Measurements from ENCODE around the gene PRMT2. TPM values are rescaled to one million over a fixed set of nuclear protein-coding genes. Genes with fewer than 3 reads are reported as not detected.
A peak's percentile ranks its signal among the peaks of the same experiment; 100 is the strongest.

PRMT2 gene
- total RNA-seq (2014; rRNA removed; shearing (Covaris generic)), result 114 and 126 TPM in 2 replicates

DNA sequence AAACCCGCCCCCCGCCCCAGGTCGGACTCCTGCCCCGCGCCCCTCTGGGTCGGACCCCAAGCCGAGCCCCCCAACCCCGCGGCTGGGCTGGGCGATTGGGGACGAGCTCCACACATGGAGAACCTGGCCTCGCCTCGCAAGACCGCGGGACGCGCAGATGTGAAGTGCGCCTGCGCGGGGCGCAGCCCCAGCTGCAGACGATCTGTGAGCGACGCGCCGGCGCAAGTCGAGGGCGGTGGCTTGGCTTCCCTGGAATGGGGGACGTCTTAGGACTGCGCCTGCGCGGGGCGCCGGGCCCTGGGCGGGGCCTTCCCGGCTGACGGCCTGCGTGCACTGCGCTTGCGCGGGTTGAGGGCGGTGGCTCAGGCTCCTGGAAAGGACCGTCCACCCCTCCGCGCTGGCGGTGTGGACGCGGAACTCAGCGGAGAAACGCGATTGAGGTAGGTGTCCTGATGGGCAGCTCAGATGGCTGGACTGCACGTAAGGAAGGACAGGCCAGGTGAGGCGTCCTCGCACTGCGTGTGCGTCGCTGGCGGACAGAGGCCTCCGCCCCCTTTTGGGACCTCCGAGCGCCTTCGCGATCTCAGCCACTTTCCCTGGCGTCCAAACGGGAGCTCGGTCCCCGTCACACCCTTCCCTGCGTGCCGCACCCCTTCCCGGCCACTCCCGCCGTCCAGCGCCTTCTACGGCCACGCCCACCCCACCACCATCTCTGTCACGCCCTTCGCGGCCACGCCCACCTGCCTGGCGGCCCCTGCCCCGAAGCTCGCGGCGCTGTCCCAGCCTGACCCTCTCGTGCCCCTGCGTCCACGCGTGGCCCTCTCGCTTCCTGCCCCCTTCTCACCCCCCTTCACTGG lies at the start of gene PRMT2:
Gene PRMT2 (plus strand): TSS at position 351 of the 857 bp plus-strand sequence. CDS start 1,278 bp downstream, outside the sequence.
- peak; percentile 97 to 98 for DNase-seq (ENCODE audit: low read depth in 1 of 2, low spot score in 2 of 2)
- H3K36me3 ChIP-seq, result peaks cover 20% of the 10 kb centered on the region
- peak within 1 kb of the TSS; percentile 95 for H3K27ac ChIP-seq
- no peaks in the 10 kb centered on the region for H3K9me3 ChIP-seq (replicated peaks)
- H3K4me3 ChIP-seq, result peak within 1 kb of the TSS; percentile 91
- H3K4me1 ChIP-seq (replicated peaks), result peaks cover 26% of the 10 kb centered on the region
- no peaks in the 10 kb centered on the region for H3K27me3 ChIP-seq (replicated peaks)

DNA sequence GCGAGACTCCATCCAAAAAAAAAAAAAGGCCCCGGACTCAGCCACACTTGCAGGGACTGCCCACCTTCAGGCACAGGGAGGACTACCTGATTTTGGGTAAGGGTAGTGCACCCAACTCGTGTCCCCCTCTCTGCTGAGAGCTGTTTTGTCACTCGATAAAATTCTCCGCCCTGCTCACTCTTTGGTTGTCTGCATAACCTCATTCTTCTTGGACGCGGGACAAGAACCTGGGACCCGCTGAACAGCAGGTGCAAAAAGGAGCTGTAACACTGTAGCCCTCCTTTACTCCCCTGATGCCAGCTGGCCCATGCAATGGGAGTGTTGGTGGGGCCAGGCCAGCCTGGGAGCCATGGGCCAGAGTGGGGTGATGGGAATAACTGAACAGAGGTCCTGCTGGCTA lies 41.2 kb upstream of the PRMT2 start:
- Histone ChIP-seq H3K9me3 (replicated peaks) (peaks cover 3% of the 10 kb centered on the region), H3K4me1 (replicated peaks) (peaks cover 8% of the 10 kb centered on the region), H3K36me3 (no peaks in the 10 kb centered on the region), H3K27ac (no peak overlapping the region), H3K27me3 (replicated peaks) (no peaks in the 10 kb centered on the region), H3K4me3 (no peak overlapping the region)
- no peak for DNase-seq (ENCODE audit: low read depth in 1 of 2, low spot score in 2 of 2)

DNA sequence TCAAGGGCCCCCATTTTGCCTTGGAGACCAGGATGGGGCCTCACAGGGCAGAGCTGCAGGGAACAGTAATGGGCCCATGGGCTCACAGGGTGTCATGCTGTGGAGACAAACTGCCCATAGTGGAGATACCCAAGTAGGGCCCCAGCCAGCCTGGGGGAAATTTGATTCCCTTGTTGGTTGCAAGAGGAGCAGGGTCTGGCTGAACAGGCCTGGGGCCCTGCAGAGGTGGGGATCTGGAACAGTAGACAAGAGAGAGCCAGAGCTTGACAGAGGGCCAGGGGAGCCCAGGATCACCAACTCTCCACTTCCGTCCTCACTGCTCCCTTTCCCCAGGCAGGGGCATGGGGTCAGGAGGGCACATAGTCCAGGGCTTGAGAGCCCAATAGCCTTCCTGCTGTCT lies 39.3 kb upstream of the PRMT2 start:
- no peak for DNase-seq (ENCODE audit: low read depth in 1 of 2, low spot score in 2 of 2)
- Histone ChIP-seq H3K4me1 (replicated peaks) (peaks cover 13% of the 10 kb centered on the region), H3K27ac (no peak overlapping the region), H3K4me3 (no peak overlapping the region), H3K9me3 (replicated peaks) (no peaks in the 10 kb centered on the region; the same call in 1 of the 2 replicates), H3K36me3 (no peaks in the 10 kb centered on the region), H3K27me3 (replicated peaks) (no peaks in the 10 kb centered on the region)

GRCh38 chr21:46597031-46597430 lies 38.4 kb upstream of the PRMT2 start:
- H3K9me3 ChIP-seq (replicated peaks), result no peaks in the 10 kb centered on the region; the same call in 1 of the 2 replicates
- no peaks in the 10 kb centered on the region for H3K27me3 ChIP-seq (replicated peaks)
- no peaks in the 10 kb centered on the region for H3K36me3 ChIP-seq
- H3K27ac ChIP-seq, result no peak overlapping the region
- H3K4me3 ChIP-seq, result no peak overlapping the region
- peaks cover 13% of the 10 kb centered on the region for H3K4me1 ChIP-seq (replicated peaks)
- no peak for DNase-seq (ENCODE audit: low read depth in 1 of 2, low spot score in 2 of 2)

DNA sequence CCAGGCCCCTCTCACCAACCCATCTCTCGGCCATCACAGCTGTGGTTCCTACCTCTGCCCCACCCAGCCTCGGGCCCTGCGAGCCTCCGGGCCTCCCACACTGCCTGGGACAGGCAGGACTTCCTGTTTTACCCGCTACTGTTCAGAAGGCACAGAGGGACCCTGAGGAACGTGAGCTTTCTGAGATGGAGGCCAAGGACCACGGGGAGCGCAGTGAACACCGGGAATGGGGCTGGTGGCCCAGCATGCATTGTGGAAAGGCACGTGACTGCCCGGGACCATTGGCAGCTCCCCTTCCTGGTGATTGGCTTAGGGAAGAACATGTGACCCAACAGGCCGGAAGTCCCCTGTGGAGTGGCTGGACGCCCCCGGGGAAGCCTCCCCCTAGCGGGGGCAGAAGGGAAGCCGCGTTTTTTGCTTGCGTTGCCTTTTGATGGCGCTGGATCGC lies 37.6 kb upstream of the PRMT2 start:
- Histone ChIP-seq H3K9me3 (replicated peaks) (no peaks in the 10 kb centered on the region; the same call in 1 of the 2 replicates), H3K27me3 (replicated peaks) (no peaks in the 10 kb centered on the region), H3K27ac (no peak overlapping the region), H3K4me3 (no peak overlapping the region), H3K4me1 (replicated peaks) (peaks cover 13% of the 10 kb centered on the region), H3K36me3 (no peaks in the 10 kb centered on the region)
- DNase-seq (ENCODE audit: low read depth in 1 of 2, low spot score in 2 of 2), result no peak

DNA sequence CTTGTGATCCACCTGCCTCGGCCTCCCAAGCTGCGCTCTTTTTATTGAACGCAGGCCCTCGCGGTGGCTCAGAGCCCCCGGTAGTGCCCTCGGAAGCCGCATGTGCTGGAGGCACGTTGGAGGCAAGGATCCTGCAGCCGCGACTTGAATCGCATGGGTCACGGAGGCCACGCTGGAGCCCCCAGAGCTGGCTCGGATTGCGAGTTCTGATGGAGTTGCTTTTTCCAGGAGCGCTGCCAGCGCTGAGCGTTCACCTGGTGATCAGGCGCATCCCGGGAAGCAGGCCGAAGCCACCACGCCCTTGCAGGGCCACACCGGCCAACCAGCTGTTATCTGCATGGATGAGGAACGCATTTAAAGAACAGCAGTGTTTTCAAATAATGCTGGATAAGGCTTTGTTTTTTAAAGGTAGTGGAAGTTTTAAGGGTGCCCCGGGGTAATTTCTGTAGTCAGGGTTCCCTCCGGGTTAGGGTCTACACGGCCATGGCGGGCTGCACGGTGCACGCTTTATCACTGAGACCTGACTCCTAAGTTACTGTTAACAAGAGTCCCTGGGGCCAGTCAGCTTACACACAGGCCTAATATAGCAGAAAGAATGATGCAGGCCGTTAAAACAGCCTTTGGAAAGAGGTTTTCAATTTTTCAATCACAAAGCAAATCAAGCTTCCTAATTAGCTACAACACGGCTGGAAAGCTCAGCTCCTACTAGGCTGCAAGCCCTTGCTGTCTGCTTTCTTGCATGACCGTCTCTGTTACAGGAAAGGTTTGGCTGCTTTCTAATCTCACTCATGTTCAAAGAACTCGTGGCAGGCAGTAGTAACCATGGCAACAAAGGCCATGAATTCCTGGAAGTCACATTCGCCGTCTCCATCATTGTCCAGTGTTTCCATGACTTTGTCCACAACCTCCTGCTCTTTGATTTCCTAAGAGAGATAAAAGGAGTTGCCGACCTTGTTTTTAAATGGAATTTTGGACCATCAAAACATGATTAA lies 36.6 kb upstream of the PRMT2 start:
- H3K27ac ChIP-seq, result peak overlapping the region; percentile 32; the same call in 1 of the 2 replicates

GRCh38 chr21:46600305-46600704 lies 35.2 kb upstream of the PRMT2 start:
- peaks cover 13% of the 10 kb centered on the region for H3K4me1 ChIP-seq (replicated peaks)

More for the DNA sequence above, 36.6 kb upstream of the PRMT2 start:
- Histone ChIP-seq H3K9me3 (replicated peaks) (no peaks in the 10 kb centered on the region; the same call in 1 of the 2 replicates), H3K27me3 (replicated peaks) (no peaks in the 10 kb centered on the region), H3K4me3 (no peak overlapping the region), H3K4me1 (replicated peaks) (peaks cover 13% of the 10 kb centered on the region), H3K36me3 (no peaks in the 10 kb centered on the region)
- DNase-seq (ENCODE audit: low read depth in 1 of 2, low spot score in 2 of 2), result peak; percentile 62 to 79

GRCh38 chr21:46600978-46601377 lies 34.5 kb upstream of the PRMT2 start:
- Histone ChIP-seq H3K36me3 (no peaks in the 10 kb centered on the region), H3K4me1 (replicated peaks) (peaks cover 13% of the 10 kb centered on the region), H3K4me3 (no peak overlapping the region), H3K27me3 (replicated peaks) (no peaks in the 10 kb centered on the region), H3K27ac (no peak overlapping the region), H3K9me3 (replicated peaks) (no peaks in the 10 kb centered on the region)
- DNase-seq (ENCODE audit: low read depth in 1 of 2, low spot score in 2 of 2), result no peak

More at GRCh38 chr21:46600305-46600704, 35.2 kb upstream of the PRMT2 start:
- Histone ChIP-seq H3K36me3 (no peaks in the 10 kb centered on the region), H3K4me3 (no peak overlapping the region), H3K27ac (no peak overlapping the region), H3K9me3 (replicated peaks) (no peaks in the 10 kb centered on the region), H3K27me3 (replicated peaks) (no peaks in the 10 kb centered on the region)
- DNase-seq (ENCODE audit: low read depth in 1 of 2, low spot score in 2 of 2), result no peak

DNA sequence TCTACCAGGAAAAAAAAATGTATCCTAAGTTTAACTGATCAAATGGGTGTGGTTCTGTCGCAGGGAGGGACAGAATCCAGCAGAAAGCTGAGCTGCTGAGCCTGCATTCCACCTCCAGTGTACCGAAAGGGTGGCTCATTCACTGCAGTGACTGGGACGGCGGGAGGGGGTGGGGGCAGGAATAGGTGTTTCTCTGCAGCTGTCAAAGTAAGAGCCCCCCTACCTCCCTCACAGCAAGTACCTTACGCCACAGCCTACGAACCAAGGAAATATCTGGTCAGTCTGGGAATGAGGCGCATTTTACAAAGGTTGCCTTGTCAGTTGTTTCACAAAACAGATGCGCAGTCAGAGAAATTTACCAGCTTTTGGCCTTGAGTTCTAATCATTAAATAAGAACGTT lies 32.2 kb upstream of the PRMT2 start:
- no peak for DNase-seq (ENCODE audit: low read depth in 1 of 2, low spot score in 2 of 2)
- H3K27me3 ChIP-seq (replicated peaks), result no peaks in the 10 kb centered on the region
- no peaks in the 10 kb centered on the region for H3K36me3 ChIP-seq
- H3K4me3 ChIP-seq, result no peak overlapping the region
- H3K4me1 ChIP-seq (replicated peaks), result peaks cover 13% of the 10 kb centered on the region
- H3K9me3 ChIP-seq (replicated peaks), result no peaks in the 10 kb centered on the region
- H3K27ac ChIP-seq, result no peak overlapping the region

GRCh38 chr21:46604329-46604974 lies 31.0 kb upstream of the PRMT2 start:
- Histone ChIP-seq H3K4me1 (replicated peaks) (peaks cover 3% of the 10 kb centered on the region), H3K27me3 (replicated peaks) (no peaks in the 10 kb centered on the region), H3K27ac (no peak overlapping the region), H3K36me3 (no peaks in the 10 kb centered on the region), H3K4me3 (no peak overlapping the region), H3K9me3 (replicated peaks) (no peaks in the 10 kb centered on the region)
- no peak for DNase-seq (ENCODE audit: low read depth in 1 of 2, low spot score in 2 of 2)

- Histone ChIP-seq H3K27ac (no peak within 1 kb of the TSS), H3K36me3 (no peaks in the 10 kb centered on the region), H3K9me3 (replicated peaks) (no peaks in the 10 kb centered on the region), H3K4me3 (no peak within 1 kb of the TSS), H3K27me3 (replicated peaks) (no peaks in the 10 kb centered on the region), H3K4me1 (replicated peaks) (peaks cover 2% of the 10 kb centered on the region)
- DNase-seq (ENCODE audit: low read depth in 1 of 2, low spot score in 2 of 2), result no peak
These were observed 30.3 kb upstream of the PRMT2 start, which contains the start of gene S100B for GRCh38 chr21:46604975-46605766. S100B (minus strand) TSS chr21:46605082; CDS start chr21:46602415, 2,667 bp downstream.

- Histone ChIP-seq H3K9me3 (replicated peaks) (no peaks in the 10 kb centered on the region), H3K27me3 (replicated peaks) (no peaks in the 10 kb centered on the region), H3K36me3 (no peaks in the 10 kb centered on the region), H3K4me1 (replicated peaks) (peaks cover 9% of the 10 kb centered on the region), H3K27ac (no peak overlapping the region), H3K4me3 (no peak overlapping the region)
- DNase-seq (ENCODE audit: low read depth in 1 of 2, low spot score in 2 of 2), result no peak
These were observed 29.6 kb upstream of the PRMT2 start for GRCh38 chr21:46605767-46606426.
